K562 (cell line): ENCODE data around the gene KIFC3. TPM values are rescaled to one million over a fixed set of nuclear protein-coding genes. Genes with fewer than 3 reads are reported as not detected.

ENCODE experiments used
- DDX20 ChIP-seq: fragments of 450-650 bp; IDR thresholded peaks from 2 replicates; pipeline ENCODE4 v1.6.1; 2016; ENCODE audit warnings: missing genetic modification characterization, low read depth, mild to moderate bottlenecking, missing compliant biosample characterization, moderate library complexity
- FIP1L1 ChIP-seq: fragments of 200-400 bp; formaldehyde crosslinking; IDR thresholded peaks from 2 replicates; pipeline ENCODE4 v1.6.1; 2018; ENCODE audit warnings: mild to moderate bottlenecking, low read depth, low read length; ENCODE audit not compliant: poor library complexity, severe bottlenecking
- HIVEP1 ChIP-seq: fragments of 250-450 bp; sonication (Bioruptor Pico); IDR thresholded peaks from 2 replicates; pipeline ENCODE4 v1.4.0; 2020; ENCODE audit warnings: mild to moderate bottlenecking
- MYC ChIP-seq, 2 experiments: fragments of 250-450 bp in 1 of 2; sonication (Bioruptor Pico) in 1 of 2; IDR thresholded peaks; 2 replicates each; pipeline versions ENCODE4 v1.5.1 to v1.6.1; 2012 to 2021; ENCODE audit warnings: low read depth in 2 of 2, borderline replicate concordance in 1 of 2, improper control_type of control experiment in 1 of 2, low read length in 1 of 2, mild to moderate bottlenecking in 1 of 2, moderate library complexity in 1 of 2
- NCOA6 ChIP-seq: fragments of 450-650 bp; IDR thresholded peaks from 2 replicates; pipeline ENCODE4 v1.6.1; 2017; ENCODE audit warnings: mild to moderate bottlenecking
- POLR3A ChIP-seq: IDR thresholded peaks from 2 replicates; pipeline ENCODE4 v1.6.1; 2011; ENCODE audit warnings: borderline replicate concordance, mild to moderate bottlenecking, moderate library complexity; ENCODE audit not compliant: insufficient read length, insufficient read depth; ENCODE audit errors: extremely low read depth
- PYGO2 ChIP-seq: fragments of 450-650 bp; IDR thresholded peaks from 2 replicates; pipeline ENCODE4 v1.6.1; 2016; ENCODE audit warnings: mild to moderate bottlenecking, missing genetic modification characterization, moderate library complexity, missing compliant biosample characterization
- polyA plus RNA-seq, 8 experiments: library from polyadenylated mRNA; depleted of rRNA in 4 of 8; stranded (reverse) in 5 of 8; unstranded in 3 of 8; fragments of >200 nt; fragmentation: Nextera tagmentation in 2 of 8; fragmentation: Illumina TruSeq in 1 of 8; extraction: Ambion mirVana in 2 of 8; extraction: Trizol in 1 of 8; gene quantifications; 2 replicates each; pipeline versions ENCODE4 v1.2.1 to v1.2.3, GENCODE V29; 2011 to 2014; ENCODE audit warnings: inconsistent platforms in 1 of 8, missing spikeins in 1 of 8
- total RNA-seq, 7 experiments: library from RNA; depleted of rRNA in 6 of 7; stranded (reverse); fragments of >200 nt in 6 of 7; fragmentation: Illumina TruSeq in 2 of 7; extraction: Trizol in 2 of 7; gene quantifications; 2 replicates each; pipeline versions ENCODE4 v1.2.1 to v1.2.3, GENCODE V29; 2011 to 2021; ENCODE audit warnings: low replicate concordance in 1 of 7
- TF ChIP-seq, protein P1 (sequence below): fragments of 200-600 bp; sonication (generic); IDR thresholded peaks from one replicate; pipeline ENCODE4 v1.6.1; 2012; ENCODE audit warnings: mild to moderate bottlenecking, low read depth, low read length, inconsistent platforms

The KIFC3 gene
- total and polyA plus RNA-seq, 9 of the 15 experiments (the other 6 are each of a cell fraction or from before 2014, with no cell fraction given) = 0.23 to 105 (median 26.2) TPM

DNA sequence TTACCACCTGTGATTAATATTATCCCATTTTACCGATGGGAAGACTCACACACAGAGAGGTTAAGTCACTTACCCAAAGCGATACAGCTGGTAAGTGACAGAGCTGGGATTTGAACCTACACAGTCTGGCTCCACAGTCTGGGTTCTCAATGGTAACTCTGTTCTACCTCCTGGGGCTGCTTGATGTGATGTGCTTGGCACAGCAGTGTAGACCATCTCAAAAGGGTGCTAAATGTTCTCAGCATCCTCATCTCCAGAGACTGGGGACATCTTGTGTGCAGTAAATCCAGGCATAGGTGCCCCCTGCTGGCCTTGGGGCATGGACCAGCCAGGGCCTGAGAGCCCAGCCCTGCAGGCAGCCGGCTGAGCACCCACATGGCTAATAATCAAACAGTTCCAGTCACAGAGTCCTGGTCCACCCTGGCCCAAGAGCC is 82.1 kb downstream of the KIFC3 start (continued):
- TF ChIP-seq, protein P1, sequence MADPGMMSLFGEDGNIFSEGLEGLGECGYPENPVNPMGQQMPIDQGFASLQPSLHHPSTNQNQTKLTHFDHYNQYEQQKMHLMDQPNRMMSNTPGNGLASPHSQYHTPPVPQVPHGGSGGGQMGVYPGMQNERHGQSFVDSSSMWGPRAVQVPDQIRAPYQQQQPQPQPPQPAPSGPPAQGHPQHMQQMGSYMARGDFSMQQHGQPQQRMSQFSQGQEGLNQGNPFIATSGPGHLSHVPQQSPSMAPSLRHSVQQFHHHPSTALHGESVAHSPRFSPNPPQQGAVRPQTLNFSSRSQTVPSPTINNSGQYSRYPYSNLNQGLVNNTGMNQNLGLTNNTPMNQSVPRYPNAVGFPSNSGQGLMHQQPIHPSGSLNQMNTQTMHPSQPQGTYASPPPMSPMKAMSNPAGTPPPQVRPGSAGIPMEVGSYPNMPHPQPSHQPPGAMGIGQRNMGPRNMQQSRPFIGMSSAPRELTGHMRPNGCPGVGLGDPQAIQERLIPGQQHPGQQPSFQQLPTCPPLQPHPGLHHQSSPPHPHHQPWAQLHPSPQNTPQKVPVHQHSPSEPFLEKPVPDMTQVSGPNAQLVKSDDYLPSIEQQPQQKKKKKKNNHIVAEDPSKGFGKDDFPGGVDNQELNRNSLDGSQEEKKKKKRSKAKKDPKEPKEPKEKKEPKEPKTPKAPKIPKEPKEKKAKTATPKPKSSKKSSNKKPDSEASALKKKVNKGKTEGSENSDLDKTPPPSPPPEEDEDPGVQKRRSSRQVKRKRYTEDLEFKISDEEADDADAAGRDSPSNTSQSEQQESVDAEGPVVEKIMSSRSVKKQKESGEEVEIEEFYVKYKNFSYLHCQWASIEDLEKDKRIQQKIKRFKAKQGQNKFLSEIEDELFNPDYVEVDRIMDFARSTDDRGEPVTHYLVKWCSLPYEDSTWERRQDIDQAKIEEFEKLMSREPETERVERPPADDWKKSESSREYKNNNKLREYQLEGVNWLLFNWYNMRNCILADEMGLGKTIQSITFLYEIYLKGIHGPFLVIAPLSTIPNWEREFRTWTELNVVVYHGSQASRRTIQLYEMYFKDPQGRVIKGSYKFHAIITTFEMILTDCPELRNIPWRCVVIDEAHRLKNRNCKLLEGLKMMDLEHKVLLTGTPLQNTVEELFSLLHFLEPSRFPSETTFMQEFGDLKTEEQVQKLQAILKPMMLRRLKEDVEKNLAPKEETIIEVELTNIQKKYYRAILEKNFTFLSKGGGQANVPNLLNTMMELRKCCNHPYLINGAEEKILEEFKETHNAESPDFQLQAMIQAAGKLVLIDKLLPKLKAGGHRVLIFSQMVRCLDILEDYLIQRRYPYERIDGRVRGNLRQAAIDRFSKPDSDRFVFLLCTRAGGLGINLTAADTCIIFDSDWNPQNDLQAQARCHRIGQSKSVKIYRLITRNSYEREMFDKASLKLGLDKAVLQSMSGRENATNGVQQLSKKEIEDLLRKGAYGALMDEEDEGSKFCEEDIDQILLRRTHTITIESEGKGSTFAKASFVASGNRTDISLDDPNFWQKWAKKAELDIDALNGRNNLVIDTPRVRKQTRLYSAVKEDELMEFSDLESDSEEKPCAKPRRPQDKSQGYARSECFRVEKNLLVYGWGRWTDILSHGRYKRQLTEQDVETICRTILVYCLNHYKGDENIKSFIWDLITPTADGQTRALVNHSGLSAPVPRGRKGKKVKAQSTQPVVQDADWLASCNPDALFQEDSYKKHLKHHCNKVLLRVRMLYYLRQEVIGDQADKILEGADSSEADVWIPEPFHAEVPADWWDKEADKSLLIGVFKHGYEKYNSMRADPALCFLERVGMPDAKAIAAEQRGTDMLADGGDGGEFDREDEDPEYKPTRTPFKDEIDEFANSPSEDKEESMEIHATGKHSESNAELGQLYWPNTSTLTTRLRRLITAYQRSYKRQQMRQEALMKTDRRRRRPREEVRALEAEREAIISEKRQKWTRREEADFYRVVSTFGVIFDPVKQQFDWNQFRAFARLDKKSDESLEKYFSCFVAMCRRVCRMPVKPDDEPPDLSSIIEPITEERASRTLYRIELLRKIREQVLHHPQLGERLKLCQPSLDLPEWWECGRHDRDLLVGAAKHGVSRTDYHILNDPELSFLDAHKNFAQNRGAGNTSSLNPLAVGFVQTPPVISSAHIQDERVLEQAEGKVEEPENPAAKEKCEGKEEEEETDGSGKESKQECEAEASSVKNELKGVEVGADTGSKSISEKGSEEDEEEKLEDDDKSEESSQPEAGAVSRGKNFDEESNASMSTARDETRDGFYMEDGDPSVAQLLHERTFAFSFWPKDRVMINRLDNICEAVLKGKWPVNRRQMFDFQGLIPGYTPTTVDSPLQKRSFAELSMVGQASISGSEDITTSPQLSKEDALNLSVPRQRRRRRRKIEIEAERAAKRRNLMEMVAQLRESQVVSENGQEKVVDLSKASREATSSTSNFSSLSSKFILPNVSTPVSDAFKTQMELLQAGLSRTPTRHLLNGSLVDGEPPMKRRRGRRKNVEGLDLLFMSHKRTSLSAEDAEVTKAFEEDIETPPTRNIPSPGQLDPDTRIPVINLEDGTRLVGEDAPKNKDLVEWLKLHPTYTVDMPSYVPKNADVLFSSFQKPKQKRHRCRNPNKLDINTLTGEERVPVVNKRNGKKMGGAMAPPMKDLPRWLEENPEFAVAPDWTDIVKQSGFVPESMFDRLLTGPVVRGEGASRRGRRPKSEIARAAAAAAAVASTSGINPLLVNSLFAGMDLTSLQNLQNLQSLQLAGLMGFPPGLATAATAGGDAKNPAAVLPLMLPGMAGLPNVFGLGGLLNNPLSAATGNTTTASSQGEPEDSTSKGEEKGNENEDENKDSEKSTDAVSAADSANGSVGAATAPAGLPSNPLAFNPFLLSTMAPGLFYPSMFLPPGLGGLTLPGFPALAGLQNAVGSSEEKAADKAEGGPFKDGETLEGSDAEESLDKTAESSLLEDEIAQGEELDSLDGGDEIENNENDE = no peak
- TF ChIP-seq POLR3A (no peak), MYC (IDR thresholded peaks at IDR 0.05; ENCODE audit: low read depth, low read length) (peak; percentile 49; the same call in 1 of the 2 replicates), MYC (CRISPR knock-in tag; IDR thresholded peaks at IDR 0.05; ENCODE audit: borderline replicate concordance, low read depth) (no peak), FIP1L1 (no peak), PYGO2 (no peak), DDX20 (tag) (no peak), NCOA6 (no peak), HIVEP1 (no peak)
